ENCODE measurements around the gene ATP5MG.
"Not testable (repeated sequence)": the region's sequence is repeated elsewhere in the genome, so short reads cannot be mapped to it uniquely, and the experiment has no call there.

Gene ATP5MG

GRCh38 chr11:118401151-118401879 is at the start of gene ATP5MG:
TSS of gene ATP5MG (plus strand) at chr11:118401606. CDS start at chr11:118401666, 60 bp downstream.
- DNase-seq = peak; percentile 94

DNA sequence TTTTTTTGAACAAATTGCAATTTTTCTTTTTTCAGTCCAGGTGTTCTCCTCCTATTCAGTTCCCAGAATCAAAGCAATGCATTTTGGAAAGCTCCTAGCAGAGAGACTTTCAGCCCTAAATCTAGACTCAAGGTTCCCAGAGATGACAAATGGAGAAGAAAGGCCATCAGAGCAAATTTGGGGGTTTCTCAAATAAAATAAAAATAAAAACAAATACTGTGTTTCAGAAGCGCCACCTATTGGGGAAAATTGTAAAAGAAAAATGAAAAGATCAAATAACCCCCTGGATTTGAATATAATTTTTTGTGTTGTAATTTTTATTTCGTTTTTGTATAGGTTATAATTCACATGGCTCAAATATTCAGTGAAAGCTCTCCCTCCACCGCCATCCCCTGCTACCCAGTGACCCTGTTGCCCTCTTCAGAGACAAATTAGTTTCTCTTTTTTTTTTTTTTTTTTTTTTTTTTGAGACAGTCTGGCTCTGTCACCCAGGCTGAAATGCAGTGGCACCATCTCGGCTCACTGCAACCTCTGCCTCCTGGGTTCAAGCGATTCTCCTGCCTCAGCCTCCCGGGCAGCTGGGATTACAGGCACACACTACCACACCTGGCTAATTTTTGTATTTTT is 48.2 kb upstream of the ATP5MG start:
- DNase-seq = no peak

- no peak for DNase-seq
Observed at GRCh38 chr11:118358071-118358470, 43.3 kb upstream of the ATP5MG start.

DNA sequence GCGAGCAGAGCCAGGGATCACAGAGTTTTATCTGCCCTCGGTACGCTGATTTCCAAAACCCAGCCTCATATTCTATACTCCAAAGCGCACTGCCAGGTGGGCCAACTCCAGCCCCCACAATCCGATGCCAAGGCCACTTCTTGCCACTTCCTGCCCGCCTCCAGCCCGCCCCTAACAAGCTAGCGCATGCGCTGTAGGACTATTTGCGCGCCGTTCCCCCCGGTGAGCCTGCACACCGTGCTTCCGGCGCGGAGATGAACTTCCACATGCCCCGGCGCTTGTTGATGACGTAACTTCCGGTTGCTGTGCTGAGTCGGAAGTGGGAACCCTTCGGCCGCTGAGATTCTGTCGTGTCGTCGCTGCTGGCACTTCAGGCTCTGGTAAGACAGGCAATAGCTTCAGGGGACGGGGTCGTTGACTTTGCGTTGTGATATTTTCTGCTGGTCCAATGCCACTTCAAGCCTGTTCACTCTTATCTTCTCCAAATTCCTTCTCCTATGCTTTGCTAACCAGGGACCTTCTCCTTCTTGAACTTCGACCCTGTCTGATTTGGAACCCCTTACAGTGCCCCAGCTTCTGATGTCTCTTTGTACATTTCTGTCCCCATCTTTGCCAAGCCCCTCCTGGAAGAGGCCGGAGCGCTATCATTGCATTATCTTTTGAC is 42.0 kb upstream of the ATP5MG start, which contains the start of gene UBE4A:
Gene UBE4A (plus strand): TSS at position 306 of the 664 bp plus-strand sequence. CDS start 5,481 bp downstream, outside the sequence.
- peak; percentile 99 for DNase-seq

GRCh38 chr11:118364956-118365615 is 36.3 kb upstream of the ATP5MG start:
- DNase-seq = no peak

- no peak for DNase-seq
Observed at GRCh38 chr11:118366287-118366686, 35.1 kb upstream of the ATP5MG start.

- no peak for DNase-seq
Observed at GRCh38 chr11:118370774-118371173, 30.6 kb upstream of the ATP5MG start.

- DNase-seq = no peak
Observed at GRCh38 chr11:118373263-118373662, 28.1 kb upstream of the ATP5MG start.

DNA sequence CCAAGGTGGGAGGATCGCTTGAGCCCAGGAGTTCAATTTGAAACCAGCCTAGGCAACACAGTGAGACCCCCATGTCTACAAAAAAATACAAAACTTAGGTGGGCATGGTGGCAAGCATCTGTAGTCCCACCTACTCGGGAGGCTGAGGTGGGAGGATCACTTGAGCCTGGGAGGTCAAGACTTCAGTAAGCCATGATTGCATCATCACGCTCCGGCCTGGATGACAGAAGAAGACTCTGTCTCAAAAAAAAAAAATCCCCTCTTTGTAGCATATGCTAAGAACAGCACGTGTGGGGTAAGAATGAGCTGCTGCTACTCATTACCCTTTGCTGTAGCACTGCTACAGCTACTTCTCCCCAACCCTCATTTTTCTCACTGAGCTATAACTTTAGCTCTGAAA is 27.5 kb upstream of the ATP5MG start:
- DNase-seq = no peak

- DNase-seq = no peak
Observed at GRCh38 chr11:118374729-118375128, 26.7 kb upstream of the ATP5MG start.

- DNase-seq = no peak
Observed at GRCh38 chr11:118375978-118376377, 25.4 kb upstream of the ATP5MG start.

GRCh38 chr11:118379497-118379896 is 21.9 kb upstream of the ATP5MG start:
- no peak for DNase-seq

GRCh38 chr11:118380571-118380970 is 20.8 kb upstream of the ATP5MG start:
- no peak for DNase-seq

DNA sequence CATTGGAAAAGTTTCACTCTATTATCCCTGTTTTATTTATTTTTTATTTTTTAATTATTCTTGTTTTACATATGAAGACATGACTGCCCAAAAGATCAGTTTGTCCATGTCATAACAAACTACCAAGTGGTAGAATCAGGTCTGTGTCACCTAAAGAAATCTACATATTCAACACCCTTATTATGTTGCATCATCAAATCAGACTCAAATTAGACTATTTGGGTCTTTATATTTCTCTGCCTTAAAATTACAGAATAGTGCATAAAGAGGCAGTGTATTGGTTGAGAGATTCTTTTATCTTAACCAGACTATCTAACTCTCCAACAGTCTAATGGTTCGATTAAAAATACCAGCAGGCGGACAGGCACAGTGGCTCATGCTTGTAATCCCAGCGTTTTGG is 18.5 kb upstream of the ATP5MG start:
- DNase-seq = no peak

- no peak for DNase-seq
Observed at GRCh38 chr11:118383657-118384056, 17.7 kb upstream of the ATP5MG start.

GRCh38 chr11:118396097-118396501 is 5.3 kb upstream of the ATP5MG start:
- DNase-seq = no peak

- no peak for DNase-seq
Observed at GRCh38 chr11:118397448-118397847, 4.0 kb upstream of the ATP5MG start.

DNA sequence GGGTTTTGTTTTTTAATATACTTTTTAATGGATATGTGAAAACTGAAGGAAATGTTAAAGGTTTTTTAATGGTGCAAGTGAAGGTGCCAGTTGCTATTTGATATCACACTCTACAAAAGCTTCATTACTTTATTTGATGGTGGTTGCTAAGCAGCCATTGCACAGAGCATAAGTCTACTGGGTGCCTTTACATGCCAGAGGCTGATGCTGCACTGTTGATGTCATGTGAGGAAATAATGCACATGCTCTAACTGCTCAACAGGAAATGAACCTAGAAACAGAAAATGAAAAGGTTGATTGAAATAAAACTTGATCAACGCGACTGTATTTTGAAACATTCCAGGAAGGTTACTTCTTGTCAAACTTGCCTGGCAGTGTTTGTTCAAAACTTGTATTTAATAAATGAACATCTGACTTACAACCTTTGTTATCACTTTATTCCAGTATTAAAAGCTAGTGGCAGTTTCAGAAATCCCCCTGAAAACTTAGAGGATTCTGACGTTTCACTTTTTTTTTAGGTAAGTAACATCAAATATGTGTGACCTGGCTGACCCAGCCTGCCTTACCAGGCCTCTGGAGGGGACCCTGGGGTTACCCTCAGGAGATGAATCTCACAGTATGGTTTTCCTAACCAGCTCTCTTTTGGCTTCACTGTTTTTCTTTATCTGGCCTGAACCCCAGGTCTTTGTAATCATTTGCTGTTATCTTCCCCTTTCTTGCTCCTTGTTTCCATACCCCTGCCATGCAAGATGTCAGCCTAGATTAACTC is 2.4 kb upstream of the ATP5MG start:
- DNase-seq = no peak

- no peak for DNase-seq
Observed at GRCh38 chr11:118401880-118402590, 629 bp downstream of the ATP5MG start.

DNA sequence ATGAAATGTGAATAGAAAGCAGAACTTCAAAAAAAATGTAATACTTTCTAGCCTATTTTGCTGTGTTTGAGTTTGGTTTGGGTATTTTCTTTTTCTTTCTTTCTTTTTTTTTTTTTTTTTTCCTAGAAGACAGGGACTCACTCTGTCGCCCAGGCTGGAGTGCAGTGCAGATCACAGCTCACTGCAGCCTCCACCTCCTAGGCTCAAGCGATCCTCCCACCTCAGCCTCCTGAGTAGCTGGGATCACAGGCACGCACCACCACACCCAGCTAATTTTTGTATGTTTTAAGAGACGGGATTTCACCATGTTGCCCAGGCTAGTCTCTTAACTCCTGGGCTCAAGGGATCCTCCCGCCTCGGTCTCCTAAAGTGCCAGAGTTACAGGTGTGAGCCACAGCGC is 1.2 kb downstream of the ATP5MG start:
- not testable (repeated sequence) for DNase-seq

DNA sequence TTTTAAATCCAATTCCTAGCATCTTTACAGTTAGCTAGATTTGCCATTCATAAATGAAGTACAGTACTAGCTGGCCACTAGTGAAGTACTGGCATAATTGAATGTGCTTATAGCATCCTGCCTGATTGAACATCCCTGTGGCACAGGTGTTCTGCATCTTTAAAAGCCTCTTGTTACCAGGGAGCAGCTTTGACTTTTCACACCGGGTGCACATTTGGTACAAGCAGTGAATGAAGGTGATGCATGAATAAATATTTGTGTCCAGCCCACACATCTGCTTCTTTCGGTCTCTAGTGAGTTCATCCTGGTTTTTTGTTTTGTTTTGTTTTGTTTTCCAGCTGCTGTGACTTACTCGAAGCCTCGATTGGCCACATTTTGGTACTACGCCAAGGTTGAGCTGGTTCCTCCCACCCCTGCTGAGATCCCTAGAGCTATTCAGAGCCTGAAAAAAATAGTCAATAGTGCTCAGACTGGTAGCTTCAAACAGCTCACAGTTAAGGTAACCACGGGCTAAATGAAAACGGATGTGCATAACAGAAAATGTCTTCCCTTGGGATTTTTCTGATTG is 5.3 kb downstream of the ATP5MG start:
- no peak for DNase-seq

Data from activated CD8-positive, alpha-beta memory T cell treated with anti-CD3 and anti-CD28 coated beads for 24 hours (primary cell).